Tibial nerve (tissue), 4 donors: ENCODE data around the gene SLC34A3. TPM values are rescaled to one million over a fixed set of nuclear protein-coding genes. Genes with fewer than 3 reads are reported as not detected.
A peak's percentile ranks its signal among the peaks of the same experiment; 100 is the strongest.
"Not testable (repeated sequence)": the region's sequence is repeated elsewhere in the genome, so short reads cannot be mapped to it uniquely, and the experiment has no call there.

Experiments used
- DNase-seq, 2 donors: peaks; one replicate each; pipeline ENCODE4 v3.0.0-alpha.2; 2019; ENCODE audit warnings: low spot score in 2 of 2
- H3K27ac ChIP-seq, 4 donors: fragments of 200-600 bp; sonication (generic) in 3 of 4; one replicate each; pipeline ENCODE4 v1.5.1; 2017 to 2019; ENCODE audit warnings: mild to moderate bottlenecking in 1 of 4
- H3K27me3 ChIP-seq, 2 donors: fragments of 200-600 bp; sonication (generic) in 1 of 2; one replicate each; pipeline versions ENCODE4 v1.5.1 to v1.6.0; 2017 to 2019
- H3K36me3 ChIP-seq, 3 donors: fragments of 200-600 bp; sonication (generic); one replicate each; pipeline ENCODE4 v1.5.1; 2018 to 2019
- H3K4me1 ChIP-seq, 4 donors: fragments of 200-600 bp; sonication (generic) in 3 of 4; one replicate each; pipeline ENCODE4 v1.5.1; 2017 to 2019
- H3K4me3 ChIP-seq, 4 donors: fragments of 200-600 bp; sonication (generic) in 3 of 4; one replicate each; pipeline ENCODE4 v1.5.1; 2017 to 2019; ENCODE audit warnings: mild to moderate bottlenecking in 1 of 4, moderate library complexity in 1 of 4
- H3K9me3 ChIP-seq, 4 donors: fragments of 200-600 bp; sonication (generic) in 3 of 4; one replicate each; pipeline ENCODE4 v1.5.1; 2017 to 2019
- CTCF ChIP-seq, 5 experiments: fragments of 200-600 bp in 3 of 5; fragments of 450-650 bp in 2 of 5; sonication (generic) in 3 of 5; IDR thresholded peaks; one replicate each; pipeline ENCODE4 v1.5.1; 2016 to 2019; ENCODE audit warnings: antibody characterized with exemption in 5 of 5, mild to moderate bottlenecking in 3 of 5, moderate library complexity in 2 of 5
- EP300 ChIP-seq, 2 donors: sonication (generic); formaldehyde crosslinking; IDR thresholded peaks; one replicate each; pipeline ENCODE4 v1.6.1; 2017; ENCODE audit warnings: antibody characterized with exemption in 2 of 2, mild to moderate bottlenecking in 1 of 2
- POLR2A ChIP-seq, 2 donors: fragments of 450-650 bp; IDR thresholded peaks; one replicate each; pipeline ENCODE4 v1.6.1; 2017; ENCODE audit warnings: antibody characterized with exemption in 2 of 2, mild to moderate bottlenecking in 2 of 2, moderate library complexity in 2 of 2
- WGBS, 2 donors: methylation state at CpG; one replicate each; pipeline ENCODE4 v1.1.5; 2018; 5-methylcytosine and 5-hydroxymethylcytosine counted together
- total RNA-seq, 4 donors: library from RNA; depleted of rRNA; stranded (reverse); fragments of >200 nt; gene quantifications; one replicate each; pipeline ENCODE4 v1.1.0, GENCODE V29; 2016

Gene SLC34A3
- total RNA-seq, 4 donors from 2014 or later = not detected

GRCh38 chr9:137237759-137238726, 7.3 kb downstream of the SLC34A3 start:
- TF ChIP-seq CTCF (IDR thresholded peaks at IDR 0.05) (no peak), EP300 (IDR thresholded peaks at IDR 0.05) (no peak), POLR2A (IDR thresholded peaks at IDR 0.05) (no peak)
- 54 to 68% methylated on average over 9 to 13 of the region's 13 CpGs for WGBS, 2 donors
- Histone ChIP-seq H3K27ac (peak overlapping the region in 1 of 4 donors; percentile 43), H3K27me3 (peaks cover 0 to 14% of the 10 kb centered on the region in 2 donors), H3K4me1 (peaks cover 0 to 63% (median 37%) of the 10 kb centered on the region in 4 donors), H3K4me3 (no peak overlapping the region), H3K36me3 (peaks cover 0 to 11% (median 9%) of the 10 kb centered on the region in 3 donors), H3K9me3 (no peaks in the 10 kb centered on the region)
- no peak for DNase-seq

GRCh38 chr9:137239541-137240200, 9.0 kb downstream of the SLC34A3 start:
- peaks cover 0 to 80% (median 39%) of the 10 kb centered on the region in 4 donors for H3K4me1 ChIP-seq
- WGBS, 2 donors = 44 to 46% methylated on average over 26 to 27 of the region's 27 CpGs
- peak overlapping the region; percentile 45 to 90 (median 70) for H3K4me3 ChIP-seq
- H3K27me3 ChIP-seq, DNase-seq, H3K9me3 ChIP-seq: not testable (repeated sequence)
- peak overlapping the region; percentile 56 to 97 (median 92) for H3K27ac ChIP-seq
- peaks cover 0 to 20% (median 10%) of the 10 kb centered on the region in 3 donors for H3K36me3 ChIP-seq

- peak; percentile 35 to 37 for DNase-seq
- H3K9me3 ChIP-seq = no peaks in the 10 kb centered on the region
- peak overlapping the region; percentile 45 to 90 (median 70) for H3K4me3 ChIP-seq
- H3K4me1 ChIP-seq = peaks cover 0 to 80% (median 38%) of the 10 kb centered on the region in 4 donors
- peak overlapping the region; percentile 56 to 97 (median 92) for H3K27ac ChIP-seq
- 1 to 2% methylated on average over 13 to 31 of the region's 58 CpGs for WGBS, 2 donors
- H3K36me3 ChIP-seq = peaks cover 0 to 20% (median 10%) of the 10 kb centered on the region in 3 donors
- TF ChIP-seq CTCF (IDR thresholded peaks at IDR 0.05) (no peak), EP300 (IDR thresholded peaks at IDR 0.05) (peak in 1 of 2 donors; percentile 27), POLR2A (IDR thresholded peaks at IDR 0.05) (no peak)
- no peaks in the 10 kb centered on the region for H3K27me3 ChIP-seq
These were observed 9.7 kb downstream of the SLC34A3 start for GRCh38 chr9:137240318-137240840.

- H3K36me3 ChIP-seq = peaks cover 0 to 20% (median 10%) of the 10 kb centered on the region in 3 donors
- H3K9me3 ChIP-seq = no peaks in the 10 kb centered on the region
- peak within 1 kb of the TSS; percentile 63 to 97 (median 92) for H3K27ac ChIP-seq
- peak in 2 of 5 experiments; percentile 8 to 61 for TF ChIP-seq CTCF (IDR thresholded peaks at IDR 0.05)
- peak in 1 of 2 donors; percentile 100 for TF ChIP-seq EP300 (IDR thresholded peaks at IDR 0.05)
- peak; percentile 99 to 100 for TF ChIP-seq POLR2A (IDR thresholded peaks at IDR 0.05)
- WGBS, 2 donors = 0 to 1% methylated on average over 15 to 53 of the region's 67 CpGs
- peak within 1 kb of the TSS; percentile 48 to 90 (median 75) for H3K4me3 ChIP-seq
- peak; percentile 98 to 99 for DNase-seq
- peaks cover 0 to 74% (median 33%) of the 10 kb centered on the region in 4 donors for H3K4me1 ChIP-seq
- H3K27me3 ChIP-seq = no peaks in the 10 kb centered on the region
These were observed 10.3 kb downstream of the SLC34A3 start, which contains the start of gene TUBB4B for GRCh38 chr9:137240841-137241489. TUBB4B (plus strand) TSS chr9:137241287; CDS start chr9:137241361, 74 bp downstream.
